Liver (tissue), 3 donors: ENCODE data around the gene STC2.

Experiments
- EGR1 ChIP-seq, 2 donors: IDR thresholded peaks; 2 replicates each; pipeline ENCODE4 v1.6.1; 2016 to 2018; ENCODE audit warnings: antibody characterized with exemption in 2 of 2, low read depth in 2 of 2
- GABPA ChIP-seq, 2 donors: IDR thresholded peaks in 1 of 2; conservative IDR thresholded peaks in 1 of 2; 2 replicates each; pipeline ENCODE4 v1.6.1; 2016; ENCODE audit warnings: antibody characterized with exemption in 2 of 2, mild to moderate bottlenecking in 1 of 2, moderate library complexity in 1 of 2
- JUND ChIP-seq, 2 donors: IDR thresholded peaks; 2 replicates each; pipeline ENCODE4 v1.6.1; 2016; ENCODE audit warnings: antibody characterized with exemption in 2 of 2
- MAX ChIP-seq: IDR thresholded peaks from 2 replicates; pipeline ENCODE4 v1.6.1; 2016; ENCODE audit warnings: antibody characterized with exemption
- RAD21 ChIP-seq, 2 donors: IDR thresholded peaks; 2 replicates each; pipeline ENCODE4 v1.6.1; 2016; ENCODE audit warnings: antibody characterized with exemption in 2 of 2, mild to moderate bottlenecking in 2 of 2
- SP1 ChIP-seq: IDR thresholded peaks from 2 replicates; pipeline ENCODE4 v1.6.1; 2018; ENCODE audit warnings: antibody characterized with exemption, mild to moderate bottlenecking
- TAF1 ChIP-seq: conservative IDR thresholded peaks from 2 replicates; pipeline ENCODE4 v1.6.1; 2016; ENCODE audit warnings: antibody characterized with exemption, mild to moderate bottlenecking
- TF ChIP-seq, protein P1 (sequence below): fragments of 150-350 bp; IDR thresholded peaks from 2 replicates; pipeline ENCODE4 v1.5.1; 2017; ENCODE audit warnings: improper control_type of control experiment, low read depth, low read length; ENCODE audit not compliant: missing input control
- TF ChIP-seq, protein P2 (sequence below): IDR thresholded peaks from 2 replicates; pipeline ENCODE4 v1.6.1; 2016; ENCODE audit warnings: antibody characterized with exemption
- TF ChIP-seq, protein P3 (sequence below): IDR thresholded peaks from 2 replicates; pipeline ENCODE4 v1.6.1; 2016; ENCODE audit warnings: antibody characterized with exemption, mild to moderate bottlenecking
- TF ChIP-seq, protein P4 (sequence below): IDR thresholded peaks from 2 replicates; pipeline ENCODE4 v1.6.1; 2016; ENCODE audit warnings: antibody characterized with exemption
- donor health status: healthy.
- donor health status: healthy.

GRCh38 chr5:173307695-173308094 lies 20.5 kb downstream of the STC2 start:
- TF ChIP-seq MAX (no peak), SP1 (no peak), EGR1 (IDR thresholded peaks at IDR 0.05; ENCODE audit: low read depth in 2 of 2) (no peak), JUND (IDR thresholded peaks at IDR 0.05) (no peak), RAD21 (IDR thresholded peaks at IDR 0.05) (no peak), GABPA (IDR thresholded peaks at IDR 0.05 in 1 of 2, conservative IDR thresholded peaks at IDR 0.05 in 1 of 2) (no peak), TAF1 (no peak)
- TF ChIP-seq, protein P1, sequence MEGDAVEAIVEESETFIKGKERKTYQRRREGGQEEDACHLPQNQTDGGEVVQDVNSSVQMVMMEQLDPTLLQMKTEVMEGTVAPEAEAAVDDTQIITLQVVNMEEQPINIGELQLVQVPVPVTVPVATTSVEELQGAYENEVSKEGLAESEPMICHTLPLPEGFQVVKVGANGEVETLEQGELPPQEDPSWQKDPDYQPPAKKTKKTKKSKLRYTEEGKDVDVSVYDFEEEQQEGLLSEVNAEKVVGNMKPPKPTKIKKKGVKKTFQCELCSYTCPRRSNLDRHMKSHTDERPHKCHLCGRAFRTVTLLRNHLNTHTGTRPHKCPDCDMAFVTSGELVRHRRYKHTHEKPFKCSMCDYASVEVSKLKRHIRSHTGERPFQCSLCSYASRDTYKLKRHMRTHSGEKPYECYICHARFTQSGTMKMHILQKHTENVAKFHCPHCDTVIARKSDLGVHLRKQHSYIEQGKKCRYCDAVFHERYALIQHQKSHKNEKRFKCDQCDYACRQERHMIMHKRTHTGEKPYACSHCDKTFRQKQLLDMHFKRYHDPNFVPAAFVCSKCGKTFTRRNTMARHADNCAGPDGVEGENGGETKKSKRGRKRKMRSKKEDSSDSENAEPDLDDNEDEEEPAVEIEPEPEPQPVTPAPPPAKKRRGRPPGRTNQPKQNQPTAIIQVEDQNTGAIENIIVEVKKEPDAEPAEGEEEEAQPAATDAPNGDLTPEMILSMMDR: no peak
- TF ChIP-seq, protein P2, sequence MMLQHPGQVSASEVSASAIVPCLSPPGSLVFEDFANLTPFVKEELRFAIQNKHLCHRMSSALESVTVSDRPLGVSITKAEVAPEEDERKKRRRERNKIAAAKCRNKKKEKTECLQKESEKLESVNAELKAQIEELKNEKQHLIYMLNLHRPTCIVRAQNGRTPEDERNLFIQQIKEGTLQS: no peak
- TF ChIP-seq, protein P3, sequence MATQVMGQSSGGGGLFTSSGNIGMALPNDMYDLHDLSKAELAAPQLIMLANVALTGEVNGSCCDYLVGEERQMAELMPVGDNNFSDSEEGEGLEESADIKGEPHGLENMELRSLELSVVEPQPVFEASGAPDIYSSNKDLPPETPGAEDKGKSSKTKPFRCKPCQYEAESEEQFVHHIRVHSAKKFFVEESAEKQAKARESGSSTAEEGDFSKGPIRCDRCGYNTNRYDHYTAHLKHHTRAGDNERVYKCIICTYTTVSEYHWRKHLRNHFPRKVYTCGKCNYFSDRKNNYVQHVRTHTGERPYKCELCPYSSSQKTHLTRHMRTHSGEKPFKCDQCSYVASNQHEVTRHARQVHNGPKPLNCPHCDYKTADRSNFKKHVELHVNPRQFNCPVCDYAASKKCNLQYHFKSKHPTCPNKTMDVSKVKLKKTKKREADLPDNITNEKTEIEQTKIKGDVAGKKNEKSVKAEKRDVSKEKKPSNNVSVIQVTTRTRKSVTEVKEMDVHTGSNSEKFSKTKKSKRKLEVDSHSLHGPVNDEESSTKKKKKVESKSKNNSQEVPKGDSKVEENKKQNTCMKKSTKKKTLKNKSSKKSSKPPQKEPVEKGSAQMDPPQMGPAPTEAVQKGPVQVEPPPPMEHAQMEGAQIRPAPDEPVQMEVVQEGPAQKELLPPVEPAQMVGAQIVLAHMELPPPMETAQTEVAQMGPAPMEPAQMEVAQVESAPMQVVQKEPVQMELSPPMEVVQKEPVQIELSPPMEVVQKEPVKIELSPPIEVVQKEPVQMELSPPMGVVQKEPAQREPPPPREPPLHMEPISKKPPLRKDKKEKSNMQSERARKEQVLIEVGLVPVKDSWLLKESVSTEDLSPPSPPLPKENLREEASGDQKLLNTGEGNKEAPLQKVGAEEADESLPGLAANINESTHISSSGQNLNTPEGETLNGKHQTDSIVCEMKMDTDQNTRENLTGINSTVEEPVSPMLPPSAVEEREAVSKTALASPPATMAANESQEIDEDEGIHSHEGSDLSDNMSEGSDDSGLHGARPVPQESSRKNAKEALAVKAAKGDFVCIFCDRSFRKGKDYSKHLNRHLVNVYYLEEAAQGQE: no peak
- TF ChIP-seq, protein P4, sequence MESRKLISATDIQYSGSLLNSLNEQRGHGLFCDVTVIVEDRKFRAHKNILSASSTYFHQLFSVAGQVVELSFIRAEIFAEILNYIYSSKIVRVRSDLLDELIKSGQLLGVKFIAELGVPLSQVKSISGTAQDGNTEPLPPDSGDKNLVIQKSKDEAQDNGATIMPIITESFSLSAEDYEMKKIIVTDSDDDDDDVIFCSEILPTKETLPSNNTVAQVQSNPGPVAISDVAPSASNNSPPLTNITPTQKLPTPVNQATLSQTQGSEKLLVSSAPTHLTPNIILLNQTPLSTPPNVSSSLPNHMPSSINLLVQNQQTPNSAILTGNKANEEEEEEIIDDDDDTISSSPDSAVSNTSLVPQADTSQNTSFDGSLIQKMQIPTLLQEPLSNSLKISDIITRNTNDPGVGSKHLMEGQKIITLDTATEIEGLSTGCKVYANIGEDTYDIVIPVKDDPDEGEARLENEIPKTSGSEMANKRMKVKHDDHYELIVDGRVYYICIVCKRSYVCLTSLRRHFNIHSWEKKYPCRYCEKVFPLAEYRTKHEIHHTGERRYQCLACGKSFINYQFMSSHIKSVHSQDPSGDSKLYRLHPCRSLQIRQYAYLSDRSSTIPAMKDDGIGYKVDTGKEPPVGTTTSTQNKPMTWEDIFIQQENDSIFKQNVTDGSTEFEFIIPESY: no peak
